H9 (cell line): Measurements from ENCODE around the gene UBR2. TPM values are rescaled to one million over a fixed set of nuclear protein-coding genes. Genes with fewer than 3 reads are reported as not detected.

ENCODE experiments used
- DNase-seq: peaks from one replicate; pipeline ENCODE4 v3.0.0-alpha.2; 2017
- H2AFZ ChIP-seq: one replicate; pipeline ENCODE4 v1.6.1; 2013; ENCODE audit warnings: mild to moderate bottlenecking, low read length, control low read depth, moderate library complexity
- H2AK5ac ChIP-seq: 2 replicates; pipeline ENCODE4 v1.6.1; 2013; ENCODE audit warnings: low read length, control low read depth, mixed read lengths; ENCODE audit not compliant: insufficient read length
- H2BK120ac ChIP-seq: one replicate; pipeline ENCODE4 v1.6.1; 2013; ENCODE audit warnings: low read depth, mild to moderate bottlenecking, low read length, control low read depth, inconsistent platforms; ENCODE audit not compliant: poor library complexity, severe bottlenecking
- H2BK12ac ChIP-seq: 2 replicates; pipeline ENCODE4 v1.6.1; 2013; ENCODE audit warnings: low read length, control low read depth, mixed read lengths, low read depth; ENCODE audit not compliant: insufficient read length
- H2BK15ac ChIP-seq: 2 replicates; pipeline ENCODE4 v1.6.1; 2013; ENCODE audit warnings: low read depth, low read length, control low read depth
- H2BK20ac ChIP-seq: one replicate; pipeline ENCODE4 v1.6.1; 2013; ENCODE audit warnings: low read depth, mild to moderate bottlenecking, low read length, control low read depth, inconsistent platforms; ENCODE audit not compliant: poor library complexity, severe bottlenecking
- H2BK5ac ChIP-seq: 2 replicates; pipeline ENCODE4 v1.6.1; 2013; ENCODE audit warnings: low read length, control low read depth, mixed read lengths; ENCODE audit not compliant: insufficient read length
- H3K14ac ChIP-seq: 2 replicates; pipeline ENCODE4 v1.6.1; 2013; ENCODE audit warnings: low read length, control low read depth; ENCODE audit not compliant: insufficient read depth
- H3K18ac ChIP-seq: 2 replicates; pipeline ENCODE4 v1.6.1; 2013; ENCODE audit warnings: low read depth, mild to moderate bottlenecking, mixed read lengths, low read length, control low read depth; ENCODE audit not compliant: insufficient read length
- H3K23ac ChIP-seq: 2 replicates; pipeline ENCODE4 v1.6.1; 2013; ENCODE audit warnings: low read length, control low read depth, mixed read lengths, low read depth; ENCODE audit not compliant: insufficient read length
- H3K23me2 ChIP-seq: 2 replicates; pipeline ENCODE4 v1.6.1; 2013; ENCODE audit warnings: low read depth, mild to moderate bottlenecking, mixed read lengths, low read length, control low read depth; ENCODE audit not compliant: insufficient read length, poor library complexity, severe bottlenecking
- H3K27ac ChIP-seq: 2 replicates; pipeline ENCODE4 v1.5.1; 2013; ENCODE audit warnings: low read length, control low read depth, mixed read lengths, low read depth; ENCODE audit not compliant: insufficient read length
- H3K27me3 ChIP-seq: 2 replicates; pipeline ENCODE4 v1.6.1; 2013; ENCODE audit warnings: low read length, control low read depth, inconsistent platforms; ENCODE audit not compliant: insufficient read depth
- H3K4ac ChIP-seq: 2 replicates; pipeline ENCODE4 v1.6.1; 2013; ENCODE audit warnings: low read depth, mild to moderate bottlenecking, control low read depth, inconsistent platforms, low read length, moderate library complexity
- H3K4me1 ChIP-seq: 2 replicates; pipeline ENCODE4 v1.6.1; 2013; ENCODE audit warnings: low read length, control low read depth, inconsistent platforms; ENCODE audit not compliant: insufficient read depth
- H3K4me2 ChIP-seq: 2 replicates; pipeline ENCODE4 v1.6.1; 2013; ENCODE audit warnings: low read length, control low read depth, mixed read lengths; ENCODE audit not compliant: insufficient read length, insufficient read depth
- H3K56ac ChIP-seq: 2 replicates; pipeline ENCODE4 v1.6.1; 2013; ENCODE audit warnings: low read depth, mild to moderate bottlenecking, mixed read lengths, low read length, control low read depth; ENCODE audit not compliant: insufficient read length
- H3K79me1 ChIP-seq: 2 replicates; pipeline ENCODE4 v1.6.1; 2013; ENCODE audit warnings: low read depth, mild to moderate bottlenecking, moderate library complexity, low read length, control low read depth, inconsistent platforms; ENCODE audit not compliant: insufficient read depth, poor library complexity, severe bottlenecking
- H3K79me2 ChIP-seq: 2 replicates; pipeline ENCODE4 v1.6.1; 2013; ENCODE audit warnings: low read length, control low read depth, inconsistent platforms; ENCODE audit not compliant: insufficient read depth
- H3K9ac ChIP-seq: 2 replicates; pipeline ENCODE4 v1.6.1; 2013; ENCODE audit warnings: low read length, control low read depth, mixed read lengths; ENCODE audit not compliant: insufficient read length; ENCODE audit errors: extremely low read depth
- H3K9me3 ChIP-seq: one replicate; pipeline ENCODE4 v1.6.1; 2013; ENCODE audit warnings: low read depth, low read length, inconsistent platforms; ENCODE audit not compliant: control insufficient read depth
- H3T11ph ChIP-seq: one replicate; pipeline ENCODE4 v1.6.1; 2013; ENCODE audit warnings: mild to moderate bottlenecking, low read length, control low read depth, inconsistent platforms
- H4K20me1 ChIP-seq: one replicate; pipeline ENCODE4 v1.6.1; 2013; ENCODE audit not compliant: control insufficient read depth, insufficient read length, insufficient read depth
- H4K5ac ChIP-seq: 2 replicates; pipeline ENCODE4 v1.6.1; 2013; ENCODE audit warnings: low read depth, mild to moderate bottlenecking, mixed read lengths, low read length, control low read depth; ENCODE audit not compliant: insufficient read length
- H4K8ac ChIP-seq: replicated peaks from 2 replicates; pipeline ENCODE4 v1.6.1; 2013; ENCODE audit warnings: low read length, control low read depth, mixed read lengths, low read depth; ENCODE audit not compliant: insufficient read length
- H4K91ac ChIP-seq: 2 replicates; pipeline ENCODE4 v1.6.1; 2013; ENCODE audit warnings: low read depth, mild to moderate bottlenecking, moderate library complexity, mixed read lengths, low read length, control low read depth; ENCODE audit not compliant: insufficient read length
- H3K27ac Mint-ChIP-seq, 3 experiments: 2 replicates in 2 of 3; 3 replicates in 1 of 3; pipeline ENCODE4 v1.8.0; 2020 to 2021; ENCODE audit warnings: mixed read lengths in 3 of 3, mild to moderate bottlenecking in 1 of 3, moderate library complexity in 1 of 3
- H3K27me3 Mint-ChIP-seq: 2 replicates; pipeline ENCODE4 v1.8.0; 2021; ENCODE audit warnings: low read depth, mild to moderate bottlenecking, moderate library complexity, mixed read lengths
- H3K36me3 Mint-ChIP-seq, 3 experiments: 2 replicates in 2 of 3; 3 replicates in 1 of 3; pipeline ENCODE4 v1.8.0; 2020 to 2021; ENCODE audit warnings: low read depth in 3 of 3, mixed read lengths in 3 of 3; ENCODE audit not compliant: insufficient read depth in 1 of 3
- H3K4me1 Mint-ChIP-seq, 2 experiments: 2 replicates each; pipeline ENCODE4 v1.8.0; 2020; ENCODE audit warnings: mixed read lengths in 2 of 2
- H3K4me3 Mint-ChIP-seq, 2 experiments: 2 replicates in 1 of 2; 3 replicates in 1 of 2; pipeline ENCODE4 v1.8.0; 2020 to 2021; ENCODE audit warnings: mild to moderate bottlenecking in 2 of 2, mixed read lengths in 2 of 2, moderate library complexity in 1 of 2
- H3K9me3 Mint-ChIP-seq, 2 experiments: 2 replicates in 1 of 2; 3 replicates in 1 of 2; pipeline ENCODE4 v1.8.0; 2020; ENCODE audit warnings: mild to moderate bottlenecking in 2 of 2, mixed read lengths in 2 of 2, moderate library complexity in 1 of 2
- CTCF ChIP-seq: fragments of 200-600 bp; sonication (generic); conservative IDR thresholded peaks from 3 replicates; pipeline ENCODE4 v1.8.0; 2021; ENCODE audit warnings: antibody characterized with exemption, mild to moderate bottlenecking
- WGBS: extraction: QIAGEN DNeasy Blood & Tissue Kit; methylation state at CpG from one replicate; pipeline ENCODE4 v1.1.7; 2013; ENCODE audit warnings: missing lambda C conversion rate, low lambda C conversion rate, mixed read lengths; ENCODE audit not compliant: insufficient read length; ENCODE audit errors: extremely low coverage; 5-methylcytosine and 5-hydroxymethylcytosine counted together
- total RNA-seq: library from RNA; stranded (reverse); gene quantifications from 2 replicates; pipeline ENCODE4 v1.2.1, GENCODE V29; 2021

UBR2 gene
- total RNA-seq, 1 experiment from 2014 or later = 18.7 TPM

- 0 out of 7 replicates have a peak, but pooled peaks cover 0 to 2% (median 0%) of the 10 kb centered on the region in 3 experiments for H3K36me3 Mint-ChIP-seq
Observed at GRCh38 chr6:42727627-42728026, 163.8 kb downstream of the UBR2 start.

More at GRCh38 chr6:42727627-42728026, 163.8 kb downstream of the UBR2 start:
- H3K18ac ChIP-seq = no peak overlapping the region
- no peak overlapping the region for H3K56ac ChIP-seq
- H3K27me3 ChIP-seq = no peaks in the 10 kb centered on the region
- H2BK12ac ChIP-seq = no peak overlapping the region
- no peak overlapping the region for H3K9ac ChIP-seq
- H2BK15ac ChIP-seq = no peak overlapping the region
- no peak overlapping the region for H4K5ac ChIP-seq
- no peak overlapping the region for H2AFZ ChIP-seq
- no peak overlapping the region for H4K91ac ChIP-seq
- H2AK5ac ChIP-seq = no peak overlapping the region
- no peak overlapping the region for H2BK120ac ChIP-seq
- no peak overlapping the region for H2BK5ac ChIP-seq
- no peak overlapping the region for H2BK20ac ChIP-seq
- no peak overlapping the region for H3T11ph ChIP-seq
- H3K4me2 ChIP-seq = no peak overlapping the region
- no peak overlapping the region; a peak in 1 of 7 replicates for H3K27ac Mint-ChIP-seq
- H4K8ac ChIP-seq = no peak overlapping the region
- H3K4me1 ChIP-seq = no peaks in the 10 kb centered on the region
- H3K14ac ChIP-seq = no peak overlapping the region
- H3K79me1 ChIP-seq = no peaks in the 10 kb centered on the region
- no peaks in the 10 kb centered on the region for H3K9me3 ChIP-seq
- H3K27ac ChIP-seq = no peak overlapping the region
- H3K4ac ChIP-seq = no peak overlapping the region
- DNase-seq = no peak
- H3K9me3 Mint-ChIP-seq = no peaks in the 10 kb centered on the region; a peak in 2 of 5 replicates
- TF ChIP-seq CTCF = no peak
- H3K23me2 ChIP-seq = no peaks in the 10 kb centered on the region
- H3K4me1 Mint-ChIP-seq = peaks cover 3% of the 10 kb centered on the region in 2 experiments; a peak in 3 of 4 replicates
- no CpG with 5 or more reads among the region's 22 CpGs for WGBS
- no peak overlapping the region for H3K4me3 Mint-ChIP-seq
- H4K20me1 ChIP-seq = no peaks in the 10 kb centered on the region
- H3K23ac ChIP-seq = no peak overlapping the region
- H3K79me2 ChIP-seq = no peaks in the 10 kb centered on the region
- H3K27me3 Mint-ChIP-seq = peaks cover 1% of the 10 kb centered on the region; the same call in 1 of the 2 replicates
